Measurements from ENCODE around the gene CDH18.

Gene CDH18

DNA sequence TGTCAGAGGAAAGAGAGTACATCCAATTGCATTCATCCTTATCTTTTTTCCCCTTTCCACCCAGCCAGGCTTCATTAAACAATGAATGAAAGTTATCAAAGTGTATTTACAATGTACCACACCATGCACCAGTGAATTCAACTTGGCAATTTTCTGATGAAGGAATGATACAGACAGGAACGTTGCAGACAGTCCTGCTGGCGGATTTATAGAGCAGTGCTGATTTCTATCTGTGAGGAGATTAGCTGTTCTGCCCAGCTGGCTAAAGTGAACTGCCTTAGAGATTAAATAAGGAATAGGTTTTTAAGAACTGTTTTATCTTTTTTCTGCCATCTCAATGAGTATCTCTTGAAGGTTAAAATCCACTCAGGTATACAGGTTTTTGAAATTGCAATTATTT, 403.9 kb downstream of the CDH18 start:
- no peak for DNase-seq (ENCODE audit: low read depth)

DNA sequence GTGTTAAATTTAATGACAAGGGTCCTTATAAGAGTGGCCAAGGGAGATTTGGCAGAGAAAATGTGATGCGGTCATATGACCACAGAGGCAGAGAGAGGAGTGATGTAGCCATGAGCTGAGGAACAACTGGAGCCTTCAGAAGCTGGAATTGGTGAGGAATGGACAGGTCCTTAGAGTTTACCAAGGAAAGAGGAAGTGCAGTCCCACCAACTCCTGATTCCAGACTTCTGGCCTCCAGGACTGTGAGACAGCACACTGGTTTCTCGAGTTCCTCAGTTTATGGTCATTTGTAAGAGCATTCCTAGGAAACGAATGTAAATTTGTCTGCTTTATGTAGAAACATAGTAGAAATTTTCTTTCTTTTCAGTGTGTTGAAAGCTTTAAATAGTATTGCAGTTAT, 410.1 kb downstream of the CDH18 start:
- no peak for DNase-seq (ENCODE audit: low read depth)

DNA sequence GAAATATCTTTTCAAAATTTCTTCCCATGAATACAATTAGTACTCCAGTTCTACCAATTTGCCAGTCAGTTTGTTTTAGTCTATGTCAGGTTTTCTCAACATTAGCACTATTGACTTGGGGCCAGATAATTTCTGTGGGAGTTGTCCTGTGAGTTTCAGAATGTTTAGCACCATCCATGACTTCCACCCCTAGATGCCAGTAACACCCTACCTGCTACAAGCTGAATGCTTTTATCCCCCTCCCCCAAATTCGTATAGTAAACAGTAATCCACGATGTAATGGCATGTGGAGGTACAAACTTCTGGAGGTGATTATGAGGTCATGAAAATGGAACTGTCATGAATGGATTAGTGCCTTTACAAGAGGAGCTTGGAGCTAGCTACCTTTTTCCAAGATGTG, 420.0 kb downstream of the CDH18 start:
- DNase-seq (ENCODE audit: low read depth) = no peak

DNA sequence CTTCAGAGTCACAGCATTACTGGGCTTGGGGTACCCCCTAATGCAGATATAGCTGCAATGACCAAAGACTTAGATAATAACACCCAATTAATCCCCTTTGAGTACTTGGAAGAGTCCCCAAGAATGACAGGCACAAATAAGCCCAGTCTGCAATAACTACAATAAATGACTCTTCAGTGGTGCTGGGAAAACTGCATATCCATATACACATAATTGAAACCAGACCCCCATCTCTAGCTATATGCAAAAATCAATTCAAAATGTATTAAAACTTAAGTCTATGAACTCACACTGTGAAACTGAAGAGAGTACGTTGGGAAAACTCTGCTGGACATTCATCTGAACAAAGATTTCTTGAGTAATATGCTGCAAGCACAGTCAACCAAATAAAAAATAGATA, 422.5 kb downstream of the CDH18 start:
- DNase-seq (ENCODE audit: low read depth) = no peak

DNA sequence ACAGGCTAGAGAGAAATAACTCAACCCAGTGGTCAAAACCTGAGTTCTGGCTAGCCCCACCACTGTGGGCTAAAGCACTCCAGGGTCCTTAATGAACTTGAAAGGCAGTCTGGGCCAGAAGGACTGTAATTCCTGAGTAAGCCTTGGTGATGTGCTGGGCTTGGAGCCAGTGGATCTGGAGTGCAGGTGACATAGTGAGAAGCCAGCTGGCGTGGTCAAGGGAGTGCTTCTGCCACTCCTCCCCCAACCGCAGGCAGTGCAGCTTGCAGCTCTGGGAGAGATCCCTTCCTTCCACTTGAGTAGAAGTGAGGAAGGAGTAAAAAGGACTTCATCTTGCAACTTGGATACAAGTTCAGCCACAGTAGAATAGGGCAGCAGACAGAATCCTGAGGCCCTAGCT, 424.0 kb downstream of the CDH18 start:
- no peak for DNase-seq (ENCODE audit: low read depth)

DNA sequence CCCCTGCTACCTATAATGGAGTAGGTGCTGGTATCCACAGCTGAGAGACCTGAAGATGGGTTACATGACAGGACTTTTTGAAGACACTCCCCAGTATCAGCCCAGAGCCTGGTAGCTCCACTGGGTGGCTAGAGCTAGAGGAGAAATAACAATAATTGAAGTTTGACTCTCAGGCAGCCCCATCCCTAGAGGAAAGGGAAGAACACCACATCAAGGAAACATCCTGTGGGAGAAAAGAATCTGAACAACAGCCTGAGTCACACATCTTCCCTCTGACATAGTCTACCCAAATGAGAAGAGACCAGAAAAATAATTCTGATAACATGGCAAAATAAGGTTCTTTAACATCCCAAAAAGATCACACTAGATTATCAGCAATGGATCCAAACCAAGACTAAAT, 432.1 kb downstream of the CDH18 start:
- DNase-seq (ENCODE audit: low read depth) = no peak

DNA sequence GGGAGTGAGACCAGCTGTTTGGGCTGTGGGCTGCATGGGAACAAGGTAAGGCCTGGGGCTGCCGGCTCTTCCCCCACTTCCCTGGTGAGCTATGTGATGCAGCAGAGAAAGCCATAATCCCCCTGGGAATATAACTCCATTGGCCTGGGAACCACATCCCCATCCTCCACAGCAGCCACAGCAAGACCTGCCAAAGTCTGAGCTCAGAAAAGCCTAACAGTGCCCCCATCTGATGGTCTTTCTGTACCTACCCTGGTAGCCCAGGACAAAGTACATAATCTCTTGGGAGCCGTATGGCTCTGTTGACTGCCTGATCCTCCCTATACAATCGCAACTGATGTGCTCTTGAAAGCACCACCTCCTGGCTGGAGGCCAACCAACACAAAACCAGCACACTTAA, 432.6 kb downstream of the CDH18 start:
- DNase-seq (ENCODE audit: low read depth) = no peak

DNA sequence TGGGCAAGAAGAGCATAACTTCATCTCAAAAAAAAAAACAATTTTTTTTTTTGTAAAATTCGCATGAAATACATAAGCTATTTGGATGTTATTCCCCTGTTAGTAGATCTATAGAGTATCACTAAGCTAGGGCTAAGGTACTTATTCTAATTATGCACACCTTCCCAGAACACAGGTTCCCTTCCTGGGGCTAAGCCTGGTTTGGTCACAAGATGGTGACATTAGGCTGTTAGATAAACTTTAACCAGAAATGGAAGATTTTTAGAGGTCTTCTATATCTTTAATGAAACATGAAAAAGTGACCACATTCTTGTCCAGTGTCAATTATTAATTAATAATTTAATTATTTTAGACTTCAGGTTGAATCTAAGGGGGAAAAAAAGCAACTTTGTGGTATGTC, 433.5 kb downstream of the CDH18 start:
- DNase-seq (ENCODE audit: low read depth) = no peak

DNA sequence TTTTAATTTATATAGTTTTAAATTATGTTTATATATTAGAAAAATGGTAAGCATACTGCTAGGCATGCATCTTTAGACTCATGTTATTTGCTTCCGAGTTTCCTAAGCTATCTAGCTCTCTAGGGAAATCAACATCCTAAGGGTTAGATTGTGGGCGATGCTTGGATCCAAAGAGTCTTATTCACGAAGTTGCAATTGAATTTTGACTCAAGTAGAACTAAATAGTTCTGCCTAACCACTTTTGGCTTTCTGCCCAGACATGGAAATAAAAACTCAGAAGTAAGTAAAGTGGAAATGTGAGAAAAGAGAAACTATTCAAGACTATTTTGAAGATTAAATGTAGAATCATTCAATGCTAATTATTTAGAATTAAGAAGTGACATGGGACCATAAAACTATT, 440.4 kb downstream of the CDH18 start:
- DNase-seq (ENCODE audit: low read depth) = no peak

DNA sequence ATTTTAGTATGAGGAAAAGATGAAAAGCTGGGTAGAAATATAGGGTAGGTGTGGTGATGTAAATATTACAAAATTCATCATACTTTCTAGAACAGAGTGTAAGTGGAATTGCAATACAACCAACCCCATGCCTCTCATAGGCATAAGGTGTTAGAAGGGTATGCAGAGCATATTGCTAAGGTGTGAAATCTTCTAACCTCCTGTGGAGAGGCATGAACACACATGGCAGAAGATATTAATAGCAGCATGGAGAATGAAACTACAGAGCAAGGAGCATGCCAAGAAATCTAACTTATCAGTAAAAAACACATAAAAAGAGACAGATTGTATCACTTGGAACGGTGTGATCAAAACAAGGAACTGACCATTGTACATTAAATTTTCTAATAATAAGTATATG, 441.5 kb downstream of the CDH18 start:
- no peak for DNase-seq (ENCODE audit: low read depth)

DNA sequence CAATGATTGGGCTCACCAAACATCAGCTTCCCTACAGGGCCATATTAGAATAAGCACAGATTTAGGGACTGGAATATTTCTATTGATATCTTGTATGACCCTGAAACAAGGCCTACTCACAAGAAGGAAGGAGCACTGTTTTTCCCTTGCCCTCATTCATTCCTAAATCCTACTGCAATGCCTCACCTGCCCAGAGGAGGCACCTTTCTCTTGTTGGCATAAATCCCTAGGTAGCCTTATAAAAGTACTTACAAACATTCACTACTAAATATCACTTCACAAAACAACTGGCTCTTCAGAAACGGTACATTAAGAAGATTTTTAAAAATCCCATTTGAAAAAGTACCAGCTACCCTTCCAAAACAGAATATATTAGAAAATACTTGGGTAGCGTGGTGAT, 449.4 kb downstream of the CDH18 start:
- no peak for DNase-seq (ENCODE audit: low read depth)

DNA sequence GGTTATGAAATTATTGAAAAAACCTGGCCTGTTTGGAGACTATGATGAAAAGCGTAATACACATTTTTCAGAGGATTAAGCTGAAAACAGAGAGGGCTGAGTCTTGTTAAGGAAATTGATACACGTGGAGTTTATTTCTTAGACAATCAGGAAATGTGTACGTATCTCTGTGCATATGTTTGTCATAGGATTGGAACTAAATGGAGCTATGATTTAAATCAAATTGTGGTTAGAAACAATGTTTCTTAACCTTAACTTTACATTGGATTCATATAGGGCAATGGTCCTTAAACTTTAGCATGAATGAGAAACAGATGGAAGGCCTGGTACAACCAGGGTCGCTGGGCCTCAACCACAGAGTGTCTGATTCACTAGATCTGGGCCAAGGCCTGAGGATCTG, 451.6 kb downstream of the CDH18 start:
- DNase-seq (ENCODE audit: low read depth) = no peak

DNA sequence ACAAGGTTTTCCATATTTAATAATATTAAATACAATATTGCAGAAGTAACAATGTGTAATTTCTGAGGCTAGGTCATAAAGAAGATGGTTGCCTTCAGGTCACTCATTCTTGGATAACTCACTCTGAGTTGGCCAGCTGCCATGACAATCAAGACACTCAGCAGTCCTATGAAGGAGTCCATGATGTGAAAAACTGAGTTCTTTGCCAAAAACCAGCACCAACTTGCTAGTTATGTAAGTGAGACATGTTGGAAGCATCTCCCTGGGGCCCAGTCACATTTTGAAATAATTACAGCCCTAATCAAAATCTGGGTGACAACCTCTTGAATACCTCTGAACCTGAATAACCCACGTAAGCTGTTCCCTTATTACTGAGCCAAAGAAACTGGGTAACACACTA, 453.2 kb downstream of the CDH18 start:
- DNase-seq (ENCODE audit: low read depth) = no peak

DNA sequence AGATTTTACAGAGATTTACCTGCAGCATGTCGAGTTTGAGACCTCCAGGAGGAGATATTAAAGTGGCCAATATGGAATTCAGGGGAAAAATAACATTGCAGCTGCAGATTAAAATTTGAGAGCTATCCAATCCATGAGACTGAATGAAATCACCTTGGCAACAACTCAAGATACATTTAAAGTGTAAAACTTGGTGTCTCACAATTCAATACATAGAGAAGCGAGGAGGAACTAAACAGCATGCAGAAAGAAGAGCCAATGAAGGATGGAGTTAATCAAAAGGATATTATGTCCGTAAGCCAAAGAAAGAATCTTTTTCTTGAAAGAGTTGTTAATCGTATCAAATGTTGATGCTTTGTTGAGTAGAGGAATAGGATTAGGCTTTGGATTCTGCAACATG, 455.1 kb downstream of the CDH18 start:
- DNase-seq (ENCODE audit: low read depth) = no peak

DNA sequence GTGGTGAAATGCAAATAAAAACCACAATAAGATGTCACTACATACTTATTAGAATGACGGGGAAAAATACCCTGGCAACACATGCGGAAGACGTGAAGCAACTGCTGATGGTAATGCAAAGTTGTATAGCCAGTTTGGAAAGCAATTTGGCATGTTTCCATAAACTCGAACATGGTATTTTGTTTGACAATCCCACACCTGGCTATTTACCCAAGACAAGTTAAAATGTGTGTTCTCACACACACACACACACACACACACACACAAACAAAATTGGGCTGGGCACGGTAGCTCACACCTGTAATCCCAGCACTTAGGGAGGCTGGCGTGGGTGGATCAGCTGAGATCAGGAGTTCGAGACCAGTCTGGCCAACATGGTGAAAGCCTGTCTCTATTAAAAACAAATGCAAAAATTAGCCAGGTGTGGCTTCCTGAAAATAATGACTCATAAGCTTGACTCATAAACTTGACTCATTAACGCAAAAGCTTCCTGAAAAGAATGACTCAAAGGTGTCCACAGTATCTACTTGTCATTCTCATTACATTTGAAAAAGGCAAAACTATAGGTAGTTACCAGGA, 456.5 kb downstream of the CDH18 start:
- no peak for DNase-seq (ENCODE audit: low read depth)

DNA sequence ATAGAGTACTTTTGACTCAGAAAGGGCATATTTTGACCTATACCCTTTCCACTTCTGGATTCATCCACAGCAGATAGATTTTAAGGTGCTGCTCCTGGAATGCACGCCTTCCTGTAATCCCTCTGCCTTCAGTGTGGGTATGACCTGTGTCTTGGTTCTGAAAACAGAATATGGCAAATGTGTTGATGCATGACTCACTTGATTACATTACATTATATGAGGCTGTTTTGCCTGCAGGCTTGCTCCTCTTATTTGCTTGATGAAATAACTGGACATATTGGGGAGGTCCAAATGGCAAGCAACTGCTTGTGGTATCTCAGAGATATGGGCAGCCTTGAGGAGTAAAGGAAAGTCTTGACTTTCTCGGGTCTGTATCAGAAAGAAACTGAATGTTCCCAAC, 468.6 kb downstream of the CDH18 start:
- no peak for DNase-seq (ENCODE audit: low read depth)

DNA sequence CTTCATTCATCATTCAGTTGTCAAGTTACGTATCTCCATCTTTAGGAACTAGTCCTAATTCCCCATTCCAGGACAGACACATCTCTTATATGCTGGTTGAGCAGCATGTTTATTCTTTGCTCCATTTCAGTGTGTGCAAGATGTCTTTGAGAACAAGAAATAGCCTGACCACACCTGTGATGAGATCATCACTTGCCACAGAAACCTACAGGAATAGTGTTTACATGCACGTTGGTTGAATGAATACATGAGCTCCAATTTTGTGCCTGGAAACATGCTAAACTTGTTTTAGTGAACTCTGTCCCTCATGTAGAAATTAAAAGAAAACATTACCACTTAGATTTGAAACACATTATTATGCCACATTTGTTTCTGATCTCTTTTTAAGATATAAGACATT, 489.1 kb downstream of the CDH18 start:
- no peak for DNase-seq (ENCODE audit: low read depth)

DNA sequence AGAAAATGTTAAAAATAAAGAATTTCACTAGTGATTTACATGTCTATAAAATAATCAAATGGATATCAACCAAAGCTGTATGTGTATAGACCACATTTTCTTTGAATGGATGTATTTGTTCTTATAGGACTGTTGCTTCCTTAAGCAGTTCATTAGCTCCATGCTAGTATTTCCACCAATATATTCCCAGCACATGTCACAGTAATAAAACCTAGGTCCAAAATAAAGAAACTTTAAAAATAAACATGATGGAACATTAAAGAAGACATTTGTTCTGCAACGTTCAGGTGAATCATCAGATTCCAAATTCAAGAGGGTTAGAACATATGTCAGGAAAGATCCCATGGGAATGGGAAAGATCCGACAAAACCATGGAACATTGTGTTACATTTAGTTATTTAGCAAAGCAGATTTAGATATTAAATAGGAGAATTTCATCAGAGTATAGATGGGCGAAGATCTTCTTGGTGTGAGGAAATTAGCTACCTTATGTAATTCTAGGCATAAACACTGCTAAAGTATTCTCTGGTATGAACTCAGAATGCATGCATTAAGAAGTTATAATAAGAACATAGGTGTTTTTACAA, 490.7 kb downstream of the CDH18 start:
- DNase-seq (ENCODE audit: low read depth) = no peak

DNA sequence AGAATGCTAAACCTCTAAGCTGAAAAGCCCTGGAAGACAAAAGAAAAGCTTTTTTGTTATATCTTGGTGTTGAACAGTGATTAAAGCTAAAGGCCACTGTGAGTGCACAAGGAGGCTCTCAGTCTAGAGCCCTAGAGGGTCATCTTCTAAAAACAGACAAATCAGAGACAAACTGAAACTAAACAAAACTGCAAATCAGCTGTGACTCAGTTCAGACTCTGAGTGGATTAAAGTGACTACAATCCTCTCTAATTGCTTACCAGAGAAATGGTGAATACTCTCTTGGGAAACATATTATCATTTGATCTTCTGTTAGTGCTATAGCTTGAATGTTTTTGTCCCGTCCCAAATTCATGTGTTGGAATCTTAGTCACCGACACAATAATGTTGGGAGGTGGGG, 491.9 kb downstream of the CDH18 start:
- no peak for DNase-seq (ENCODE audit: low read depth)

DNA sequence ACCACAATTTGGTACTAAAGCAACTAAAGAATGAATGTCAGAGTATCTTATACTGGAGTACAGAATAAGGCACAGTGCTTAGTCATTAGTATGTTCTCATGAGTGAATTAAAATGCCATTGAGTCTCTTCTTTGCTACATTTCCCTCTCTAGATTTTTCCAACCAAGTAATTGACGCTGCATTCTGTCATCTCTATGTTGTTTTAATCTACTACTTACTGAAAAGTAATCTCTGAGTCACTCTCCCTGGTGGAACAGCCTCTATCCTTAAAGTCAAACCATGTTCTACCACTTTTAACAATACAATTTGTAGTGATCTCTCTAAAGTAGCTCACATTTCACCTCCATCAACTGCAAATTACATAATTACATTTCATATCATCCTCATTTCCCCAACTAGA, 495.1 kb downstream of the CDH18 start:
- DNase-seq (ENCODE audit: low read depth) = no peak

DNA sequence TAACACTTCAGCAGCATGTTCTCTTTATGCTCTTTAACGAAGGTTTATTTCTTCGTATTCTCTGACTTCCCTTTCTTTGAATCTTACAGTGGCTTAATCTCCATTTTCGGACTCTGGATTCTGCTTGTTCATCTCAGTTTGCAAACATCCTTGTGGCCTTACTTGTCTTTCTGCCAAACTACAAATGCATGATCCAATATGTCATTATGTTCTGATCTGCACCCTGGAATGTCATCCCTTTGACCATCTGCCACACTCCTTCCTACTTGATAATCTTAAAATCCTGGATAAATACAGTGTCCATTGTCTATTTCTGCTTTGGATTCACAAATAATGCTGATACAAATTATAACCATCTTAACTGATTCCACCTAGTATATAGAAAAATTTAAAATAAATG, 499.2 kb downstream of the CDH18 start:
- no peak for DNase-seq (ENCODE audit: low read depth)

DNA sequence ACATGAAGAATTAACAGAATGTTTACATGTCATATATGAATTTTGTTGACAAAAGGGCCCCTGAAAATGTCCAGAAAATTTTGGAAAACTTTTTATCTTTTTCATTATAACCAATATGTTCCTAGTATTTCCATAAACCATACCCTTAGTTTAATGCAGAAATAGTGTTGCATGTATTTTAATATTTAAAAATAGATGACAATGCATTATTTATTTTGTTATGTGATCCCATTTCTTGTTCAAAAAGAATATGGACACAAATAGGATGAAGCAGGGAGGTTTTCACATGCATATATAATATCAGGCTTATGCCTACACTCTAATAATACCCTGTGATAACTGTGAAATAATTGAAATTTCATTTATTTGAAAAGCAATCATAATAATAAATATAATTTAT, 500.5 kb downstream of the CDH18 start:
- DNase-seq (ENCODE audit: low read depth) = no peak

DNA sequence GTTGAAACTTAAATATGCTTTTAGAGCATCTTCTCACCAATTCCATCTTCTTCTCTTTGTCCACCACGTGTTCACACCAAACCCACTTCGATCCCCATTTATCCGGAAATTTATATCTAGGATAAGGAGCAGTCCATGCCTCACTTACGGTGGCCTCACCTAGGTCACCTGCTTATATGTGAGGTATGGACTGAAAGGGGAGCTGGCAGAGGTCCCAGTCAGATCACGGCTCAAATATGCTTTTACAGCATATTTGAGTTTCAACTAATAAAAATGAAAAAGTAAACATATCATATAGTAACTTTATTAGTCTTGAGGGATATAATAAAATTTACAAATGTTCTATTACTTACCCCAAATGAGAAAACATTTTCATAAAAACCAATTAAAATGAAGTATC, 508.4 kb downstream of the CDH18 start:
- no peak for DNase-seq (ENCODE audit: low read depth)

DNA sequence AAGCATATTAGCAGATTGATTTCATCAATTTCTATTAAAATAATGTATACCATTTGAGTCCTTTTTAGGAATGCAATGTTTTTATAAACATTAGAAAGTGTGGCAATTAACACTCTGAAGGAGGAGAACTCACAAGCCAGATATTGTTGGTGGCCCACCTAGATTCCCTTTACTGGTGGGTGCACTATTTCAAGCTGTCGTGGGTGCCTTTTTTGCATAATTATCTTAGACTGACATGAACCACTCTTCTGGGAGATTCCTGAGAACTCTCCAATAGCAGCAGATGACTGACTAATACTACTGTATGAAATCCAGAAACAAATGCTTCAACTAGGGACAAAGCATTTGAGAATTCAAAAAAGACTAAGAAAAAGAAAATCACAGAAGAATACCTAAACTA, 526.0 kb downstream of the CDH18 start:
- no peak for DNase-seq (ENCODE audit: low read depth)

DNA sequence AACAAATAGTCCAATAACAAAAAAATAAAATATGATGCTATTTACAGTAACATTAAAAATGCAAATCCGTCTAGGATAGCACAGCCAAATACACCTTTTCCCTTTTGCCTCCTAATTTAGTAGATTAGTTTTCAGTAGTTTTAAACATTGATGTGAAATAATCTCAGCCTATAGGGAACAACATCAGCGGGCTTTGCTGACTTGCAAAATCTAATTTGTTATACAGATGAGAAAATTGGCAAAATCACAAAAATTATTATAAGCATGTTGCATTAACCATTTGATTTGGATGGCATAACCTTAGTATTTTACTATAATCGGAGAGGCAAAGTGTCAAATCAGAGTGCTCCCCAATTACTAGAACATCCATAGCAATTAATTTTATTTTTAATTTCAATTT, 563.5 kb downstream of the CDH18 start:
- DNase-seq (ENCODE audit: low read depth) = no peak

Measured in T-helper 22 cell (primary cell).